Measurements from ENCODE around the gene GRIK4.
"Not testable (repeated sequence)": the region's sequence is repeated elsewhere in the genome, so short reads cannot be mapped to it uniquely, and the experiment has no call there.

Gene GRIK4

DNA sequence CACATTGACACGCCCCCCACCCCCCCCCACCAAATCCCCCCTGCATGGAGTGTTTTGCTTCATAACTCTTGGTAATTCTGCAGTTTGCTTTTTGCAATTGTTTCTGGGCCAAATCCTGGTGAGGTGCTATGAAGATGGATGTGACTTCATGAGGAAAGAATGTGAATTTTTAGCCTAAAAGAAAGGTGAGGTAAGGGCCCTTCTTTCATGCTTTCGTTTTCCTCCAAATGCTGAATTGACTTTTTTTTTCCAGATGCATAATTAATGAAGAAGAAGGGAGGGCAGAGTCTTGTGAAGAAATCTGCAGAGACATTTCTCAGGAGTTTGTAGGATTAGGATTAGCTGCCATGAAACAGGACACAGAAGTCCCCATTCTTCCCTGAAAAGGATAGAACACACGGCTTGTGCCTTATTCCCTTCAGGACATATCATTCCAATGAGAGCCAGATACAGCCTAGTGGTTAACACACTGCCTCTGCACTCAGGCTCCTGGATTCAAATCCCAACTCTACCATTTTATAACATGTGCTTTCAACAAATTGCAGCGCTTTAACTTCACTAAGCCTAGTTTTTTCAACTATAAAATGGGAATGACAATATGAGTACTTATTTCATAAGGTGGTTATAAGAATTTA lies 492.8 kb downstream of the GRIK4 start:
- DNase-seq (ENCODE audit: low read depth), result no peak

GRCh38 chr11:121006922-121007321 lies 495.4 kb downstream of the GRIK4 start:
- no peak for DNase-seq (ENCODE audit: low read depth)

DNA sequence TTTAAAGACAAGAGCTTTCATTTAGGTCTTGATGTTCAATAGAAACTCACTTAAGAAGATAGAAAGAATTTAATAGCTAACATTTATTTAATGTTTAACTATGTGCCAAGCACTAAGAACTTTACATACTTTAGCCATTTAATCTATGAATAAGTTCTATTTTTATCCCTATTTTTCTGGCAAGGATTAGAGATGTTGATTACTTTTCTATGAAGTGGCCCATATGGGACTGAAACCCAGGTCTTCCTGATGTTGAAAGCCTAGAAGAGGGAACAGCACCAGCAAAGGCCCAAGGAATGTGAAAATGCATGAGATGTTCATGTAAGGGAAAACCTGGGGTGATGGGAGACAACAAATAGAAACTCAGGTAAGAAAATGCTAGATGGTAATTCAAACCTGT lies 497.0 kb downstream of the GRIK4 start:
- DNase-seq (ENCODE audit: low read depth), result no peak

- DNase-seq (ENCODE audit: low read depth), result no peak
Observed at GRCh38 chr11:121012091-121012490, 500.5 kb downstream of the GRIK4 start.

DNA sequence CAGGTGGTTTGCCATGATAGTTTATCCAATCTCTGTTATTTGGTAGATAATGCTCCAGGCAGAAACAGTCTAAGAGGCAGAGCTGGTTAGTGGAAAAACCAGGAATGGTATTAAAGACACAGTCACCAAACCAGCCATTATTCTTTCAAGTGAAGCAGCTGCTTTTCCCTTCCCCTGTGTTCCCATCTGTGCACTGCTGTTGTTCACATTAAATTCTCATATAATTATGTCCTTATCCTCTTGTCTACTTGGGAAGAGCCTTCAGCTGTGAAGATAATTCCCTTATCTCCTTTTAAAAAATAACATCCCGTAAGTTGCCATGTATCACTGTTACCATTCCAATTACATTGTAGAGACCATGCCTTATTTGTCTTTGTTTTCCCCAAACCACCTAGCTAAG lies 507.2 kb downstream of the GRIK4 start:
- DNase-seq (ENCODE audit: low read depth), result no peak

GRCh38 chr11:121021718-121022117 lies 510.2 kb downstream of the GRIK4 start:
- DNase-seq (ENCODE audit: low read depth), result not testable (repeated sequence)

DNA sequence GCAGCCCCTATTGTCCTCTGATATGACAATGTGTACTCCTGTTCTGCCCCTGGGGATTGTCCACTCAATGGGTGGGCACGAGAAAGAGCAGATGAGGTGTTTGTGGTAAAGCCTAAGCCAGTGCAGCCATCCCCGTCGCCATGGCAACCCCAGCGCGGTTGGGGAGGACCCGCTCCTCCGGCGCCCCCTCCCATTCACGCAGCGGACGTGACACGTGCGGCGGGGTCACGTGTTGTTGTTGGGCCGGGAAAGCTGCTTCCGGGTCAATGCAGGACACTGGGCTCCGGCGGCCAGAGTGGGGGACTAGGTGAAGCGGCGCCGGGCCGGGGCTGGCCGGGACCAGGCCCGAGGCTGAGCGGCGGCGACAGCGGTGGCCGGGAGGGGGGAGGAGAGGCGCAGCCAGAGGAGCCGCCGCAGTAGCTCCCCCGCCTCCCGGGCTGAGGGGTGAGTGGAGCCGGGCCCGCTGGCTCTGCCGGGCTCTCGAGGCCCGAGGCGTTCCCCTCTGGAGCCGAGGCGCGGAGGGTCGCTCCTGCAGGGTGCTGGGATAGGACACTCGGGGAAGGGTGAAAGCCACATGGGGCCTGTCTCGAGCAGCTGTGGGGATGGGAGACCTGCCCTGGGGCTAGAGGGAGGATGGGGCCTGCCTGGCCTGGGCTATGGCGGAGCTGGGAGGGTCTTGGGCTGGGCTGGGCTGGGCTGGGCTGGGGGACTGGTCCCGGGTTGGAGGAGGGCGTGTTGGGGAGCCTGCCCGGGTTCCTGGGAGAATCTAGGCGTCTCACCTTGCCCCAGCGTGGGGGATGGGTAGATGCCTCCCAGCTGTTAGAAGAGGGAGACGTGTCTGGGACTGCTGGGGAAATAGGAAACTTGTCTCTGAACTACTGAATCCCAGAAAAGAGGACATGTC lies 512.6 kb downstream of the GRIK4 start, which contains the start of gene TBCEL:
Gene TBCEL (plus strand): TSS at position 255 of the 904 bp plus-strand sequence. CDS start 21,589 bp downstream, outside the sequence.
- DNase-seq (ENCODE audit: low read depth), result peak; percentile 81

GRCh38 chr11:121024989-121025388 lies 513.4 kb downstream of the GRIK4 start:
- DNase-seq (ENCODE audit: low read depth), result no peak

- DNase-seq (ENCODE audit: low read depth), result no peak
Observed at GRCh38 chr11:121029153-121029552, 517.6 kb downstream of the GRIK4 start.

DNA sequence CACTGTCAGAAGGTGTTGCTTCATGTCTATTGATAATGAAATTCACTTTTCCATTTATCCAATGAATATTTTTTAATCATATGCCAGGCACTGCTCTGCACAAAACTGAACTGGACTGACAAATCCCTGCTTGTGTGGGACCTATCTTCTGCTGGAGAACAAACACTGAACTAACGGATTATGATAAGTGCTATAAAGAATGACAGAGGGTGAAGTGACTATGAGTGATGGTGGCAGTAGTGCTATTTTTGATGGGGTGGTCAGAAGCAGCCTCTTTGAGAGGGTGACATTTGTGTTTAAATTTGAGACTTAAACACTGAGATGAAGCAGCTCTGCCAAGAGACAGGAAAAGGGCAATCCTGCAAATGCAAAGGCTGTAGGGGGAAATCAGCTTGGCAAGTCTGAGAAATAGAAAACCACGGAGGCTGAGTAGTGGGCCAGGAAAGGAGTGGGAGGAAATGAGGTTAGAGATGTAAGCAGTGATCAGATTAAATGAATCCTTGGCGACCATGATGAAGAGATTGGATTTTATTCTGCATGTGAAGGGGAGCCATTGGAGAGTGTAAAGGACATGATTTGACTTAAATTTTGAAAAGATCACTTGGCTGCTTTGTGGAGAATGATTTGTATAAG lies 518.4 kb downstream of the GRIK4 start:
- no peak for DNase-seq (ENCODE audit: low read depth)

DNA sequence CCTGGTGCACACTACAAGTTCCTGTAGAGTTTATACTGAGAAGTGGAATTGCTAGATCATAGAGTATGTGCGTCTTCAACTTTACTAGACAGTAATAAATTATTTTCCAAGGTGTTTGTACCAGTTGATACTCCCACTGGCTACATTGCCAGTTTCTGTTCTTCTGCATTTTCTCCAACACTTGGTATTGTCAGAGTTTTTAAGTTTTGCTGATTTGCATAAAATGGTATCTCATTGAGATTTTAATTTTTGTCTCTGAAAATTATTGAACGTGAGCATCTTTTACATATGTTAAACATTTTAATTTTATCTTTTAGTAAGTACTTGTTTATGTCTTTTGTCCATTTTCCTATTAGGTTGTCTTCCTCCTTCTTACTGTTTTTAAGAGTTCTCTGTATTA lies 519.6 kb downstream of the GRIK4 start:
- DNase-seq (ENCODE audit: low read depth), result no peak

GRCh38 chr11:121031648-121032047 lies 520.1 kb downstream of the GRIK4 start:
- not testable (repeated sequence) for DNase-seq (ENCODE audit: low read depth)

DNA sequence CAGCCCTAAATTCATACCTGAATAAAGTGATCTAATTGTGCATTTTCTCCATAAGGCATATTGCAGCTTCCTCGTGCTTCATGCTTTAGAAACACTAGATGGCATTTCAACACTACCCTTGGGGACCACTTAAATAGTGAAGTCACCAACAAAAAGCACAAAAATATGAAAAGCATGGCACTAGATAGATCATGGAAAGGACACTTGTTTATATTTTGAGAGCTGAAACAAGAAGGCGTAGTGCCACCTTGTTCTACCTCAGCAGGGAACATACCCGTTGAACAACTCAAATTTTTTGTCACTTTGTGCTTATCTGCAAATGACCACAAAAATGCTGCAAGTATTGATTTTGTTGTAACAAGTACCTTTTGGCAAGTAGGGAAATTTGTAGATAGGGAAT lies 521.0 kb downstream of the GRIK4 start:
- DNase-seq (ENCODE audit: low read depth), result no peak

GRCh38 chr11:121033635-121034034 lies 522.1 kb downstream of the GRIK4 start:
- no peak for DNase-seq (ENCODE audit: low read depth)

- DNase-seq (ENCODE audit: low read depth), result no peak
Observed at GRCh38 chr11:121035169-121035755, 523.7 kb downstream of the GRIK4 start.

DNA sequence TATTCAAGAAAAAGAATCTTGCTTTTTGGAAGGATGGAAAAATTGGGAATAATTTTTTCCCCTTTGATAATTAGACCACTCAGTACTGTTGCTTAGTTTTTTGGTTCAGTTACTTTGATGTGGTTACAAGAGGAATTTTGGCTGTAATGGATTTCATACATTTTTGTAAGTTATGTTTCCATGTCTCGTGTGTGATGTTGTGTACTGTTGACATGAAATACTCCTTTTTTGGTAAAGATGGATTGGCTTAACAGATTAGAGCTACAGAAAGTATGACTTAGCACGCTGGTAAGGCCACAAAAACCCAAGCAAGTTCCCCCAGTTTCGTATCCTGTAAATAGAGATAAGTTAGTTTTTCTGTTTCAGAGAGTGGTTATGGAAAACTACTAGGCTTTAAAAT lies 524.2 kb downstream of the GRIK4 start:
- DNase-seq (ENCODE audit: low read depth), result peak; percentile 18

DNA sequence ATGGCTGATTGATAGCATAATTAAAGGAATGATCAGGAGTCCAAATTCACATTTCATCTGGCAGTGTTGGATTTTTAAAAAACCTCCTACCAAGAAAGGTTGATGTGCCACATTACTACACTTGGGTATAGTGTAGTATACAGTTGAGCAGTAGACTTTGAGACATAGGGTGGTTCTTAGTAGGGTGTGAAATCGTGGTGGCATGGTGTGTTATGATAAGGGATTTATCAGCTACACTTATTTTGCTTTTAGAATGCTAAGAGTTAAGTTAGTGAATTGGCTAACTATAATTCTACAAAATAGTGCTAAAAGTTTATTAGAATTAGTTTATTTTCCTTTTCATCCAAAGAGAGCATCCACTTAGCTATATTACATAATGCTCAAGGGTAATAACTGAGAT lies 525.5 kb downstream of the GRIK4 start:
- no peak for DNase-seq (ENCODE audit: low read depth)

Data from CMK (cell line).